Measurements from ENCODE around the gene EPOP. TPM values are rescaled to one million over a fixed set of nuclear protein-coding genes. Genes with fewer than 3 reads are reported as not detected.

EPOP gene
- total and polyA plus RNA-seq, 2 of the 13 experiments (the other 11 are each of a cell fraction or from before 2014, with no cell fraction given), result 14.7 to 37.8 TPM

- FAIRE-seq, result no peak
- WGBS (ENCODE audit: low lambda C conversion rate), result 43% methylated on average over 9 of the region's 9 CpGs
- no TSS peak for BruUV-seq (replicated peaks)
- no peak overlapping the region for H3K27ac ChIP-seq (ENCODE audit: extremely low read length, insufficient read depth, low read length)
- in situ Hi-C loops (cut with HindIII; ENCODE audit: extremely low pct_ligation_motif_present, low pct_unique_long_range_greater_than_20kb) (no loop called here), intact Hi-C loops (cut with micrococcal nuclease; ENCODE audit: unreplicated experiment) (no loop called here)
- H3K79me2 ChIP-seq (ENCODE audit: insufficient read depth, low read length), result no peaks in the 10 kb centered on the region
- ATAC-seq, result peak; percentile 79
- peaks cover 32% of the 10 kb centered on the region for H3K4me1 ChIP-seq (ENCODE audit: insufficient read depth, low read length)
- no peaks in the 10 kb centered on the region for H3K9me3 ChIP-seq (ENCODE audit: low read length)
- H2AFZ ChIP-seq (ENCODE audit: low read length), result no peak overlapping the region
- H3K9ac ChIP-seq (ENCODE audit: insufficient read depth, low read depth, low read length), result 0 out of 2 replicates have a peak overlapping the region, but pooled peaks have one; percentile 10
- POLR2A ChIA-PET, result interaction anchor here (2.3 to 3.0 kb wide), 2 partner anchors 21 to 22 kb away, joined by 8 to 19 read pairs; no protein-coding TSS in a partner anchor
- peak overlapping the region in 1 of 3 experiments; percentile 23; a peak in 1 of 6 replicates for H3K4me3 ChIP-seq (replicated peaks in 1 of 3; ENCODE audit: insufficient read depth in 1 of 3, low read depth in 2 of 3, low read length in 3 of 3)
- no peaks in the 10 kb centered on the region for H3K36me3 ChIP-seq (replicated peaks in 1 of 2; ENCODE audit: control insufficient read depth in 1 of 2, insufficient read depth in 2 of 2, low read length in 2 of 2)
- peak overlapping the region; percentile 51 for H3K4me2 ChIP-seq (ENCODE audit: low read depth, low read length)
- H3K27me3 ChIP-seq (ENCODE audit: control insufficient read depth in 1 of 2, insufficient read depth in 2 of 2, low read length in 2 of 2), result no peaks in the 10 kb centered on the region
- no peak for DNase-seq (ENCODE audit: low spot score)
- no peaks in the 10 kb centered on the region for H4K20me1 ChIP-seq (ENCODE audit: insufficient read depth, low read length)
- CTCF ChIA-PET (ENCODE audit: low intra/inter-chr PET ratio, low total read pairs), result interaction anchor here (1.0 to 1.3 kb wide), 2 partner anchors 22 to 27 kb away, joined by 3 read pairs; no protein-coding TSS in a partner anchor
- TF ChIP-seq ZNF331 (CRISPR knock-in tag; IDR thresholded peaks at IDR 0.05), result 0 out of 2 replicates have a peak, but pooled peaks have one; percentile 9
- peak; percentile 66 for TF ChIP-seq ZNF687 (CRISPR knock-in tag; IDR thresholded peaks at IDR 0.05)
- TF ChIP-seq ARNT2 (CRISPR knock-in tag; IDR thresholded peaks at IDR 0.05; ENCODE audit: low read depth), result 0 out of 2 replicates have a peak, but pooled peaks have one; percentile 31
- no peak for TF ChIP-seq ZNF138 (CRISPR knock-in tag; IDR thresholded peaks at IDR 0.05; ENCODE audit: low read depth)
- TF ChIP-seq SP5 (CRISPR knock-in tag; IDR thresholded peaks at IDR 0.05; ENCODE audit: borderline replicate concordance, low read depth), result peak; percentile 79
- no peak for TF ChIP-seq PBX2 (CRISPR knock-in tag; IDR thresholded peaks at IDR 0.05)
- TF ChIP-seq ZNF547 (CRISPR knock-in tag; IDR thresholded peaks at IDR 0.05), result no peak
- no peak for TF ChIP-seq REST (IDR thresholded peaks at IDR 0.05; ENCODE audit: borderline replicate concordance in 1 of 2, low read depth in 1 of 2, low read length in 2 of 2)
- no peak for TF ChIP-seq ZNF382 (CRISPR knock-in tag; IDR thresholded peaks at IDR 0.05; ENCODE audit: borderline replicate concordance)
- no peak for TF ChIP-seq ELF4 (CRISPR knock-in tag; IDR thresholded peaks at IDR 0.05; ENCODE audit: borderline replicate concordance)
- TF ChIP-seq TEAD2 (CRISPR knock-in tag; IDR thresholded peaks at IDR 0.05), result no peak
- TF ChIP-seq TRIM24 (CRISPR knock-in tag; IDR thresholded peaks at IDR 0.05), result no peak
- TF ChIP-seq ZBTB43 (CRISPR knock-in tag; conservative IDR thresholded peaks at IDR 0.05), result no peak
Measured at GRCh38 chr17:38636054-38636453, 38.7 kb downstream of the EPOP start.
